ENCODE results near the gene DHX40. TPM values are rescaled to one million over a fixed set of nuclear protein-coding genes. Genes with fewer than 3 reads are reported as not detected.

Gene DHX40
- total and polyA plus RNA-seq, 2 experiments from 2014 or later = 12.5 to 43.8 TPM

DNA sequence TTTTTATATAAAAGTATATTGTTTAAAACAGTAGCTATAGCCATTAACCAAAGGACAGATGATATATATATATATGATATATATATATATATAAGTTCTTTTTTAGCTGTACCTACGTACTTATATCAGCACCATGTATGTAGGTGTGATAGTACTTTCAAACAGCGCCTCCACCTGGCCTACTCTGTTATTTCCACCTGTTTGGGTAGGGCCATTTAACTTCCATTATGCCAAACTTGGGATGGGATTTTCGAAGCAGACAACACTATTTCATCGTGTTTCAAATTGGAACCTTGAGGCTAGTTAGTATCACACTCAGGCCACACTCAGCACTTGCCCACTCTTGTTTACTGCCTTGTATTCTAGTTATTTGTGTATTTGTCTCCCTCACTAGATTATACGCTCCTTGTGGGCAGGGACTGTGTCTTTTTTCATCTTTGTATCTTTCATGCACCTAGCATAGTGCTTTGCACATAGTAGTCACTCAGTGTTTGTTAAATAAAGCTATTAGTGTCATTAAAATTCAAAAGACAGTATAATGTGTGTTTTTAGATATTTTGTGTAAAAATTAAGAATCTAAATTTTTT, 42.5 kb downstream of the DHX40 start:
- Histone ChIP-seq H3K36me3 (replicated peaks; ENCODE audit: insufficient read depth, low read depth) (no peaks in the 10 kb centered on the region), H3K9me3 (ENCODE audit: low read depth) (no peaks in the 10 kb centered on the region), H3K9me2 (replicated peaks; ENCODE audit: insufficient read depth) (no peaks in the 10 kb centered on the region), H4K20me1 (ENCODE audit: insufficient read depth, poor library complexity, severe bottlenecking) (no peaks in the 10 kb centered on the region), H3K4me2 (no peak overlapping the region), H3K4me1 (ENCODE audit: insufficient read depth) (no peaks in the 10 kb centered on the region), H2AFZ (no peak overlapping the region), H3K27ac (no peak overlapping the region), H3K79me2 (no peaks in the 10 kb centered on the region), H3K4me3 (no peak overlapping the region), H3K27me3 (no peaks in the 10 kb centered on the region)
- DNase-seq (ENCODE audit: low spot score) = peak; percentile 14
- TF ChIP-seq EZH2phosphoT487 (IDR thresholded peaks at IDR 0.05; ENCODE audit: low read depth, severe bottlenecking, unreplicated experiment) (no peak), EZH2 (IDR thresholded peaks at IDR 0.05; ENCODE audit: borderline replicate concordance) (no peak)
- TF ChIP-seq, protein P1, sequence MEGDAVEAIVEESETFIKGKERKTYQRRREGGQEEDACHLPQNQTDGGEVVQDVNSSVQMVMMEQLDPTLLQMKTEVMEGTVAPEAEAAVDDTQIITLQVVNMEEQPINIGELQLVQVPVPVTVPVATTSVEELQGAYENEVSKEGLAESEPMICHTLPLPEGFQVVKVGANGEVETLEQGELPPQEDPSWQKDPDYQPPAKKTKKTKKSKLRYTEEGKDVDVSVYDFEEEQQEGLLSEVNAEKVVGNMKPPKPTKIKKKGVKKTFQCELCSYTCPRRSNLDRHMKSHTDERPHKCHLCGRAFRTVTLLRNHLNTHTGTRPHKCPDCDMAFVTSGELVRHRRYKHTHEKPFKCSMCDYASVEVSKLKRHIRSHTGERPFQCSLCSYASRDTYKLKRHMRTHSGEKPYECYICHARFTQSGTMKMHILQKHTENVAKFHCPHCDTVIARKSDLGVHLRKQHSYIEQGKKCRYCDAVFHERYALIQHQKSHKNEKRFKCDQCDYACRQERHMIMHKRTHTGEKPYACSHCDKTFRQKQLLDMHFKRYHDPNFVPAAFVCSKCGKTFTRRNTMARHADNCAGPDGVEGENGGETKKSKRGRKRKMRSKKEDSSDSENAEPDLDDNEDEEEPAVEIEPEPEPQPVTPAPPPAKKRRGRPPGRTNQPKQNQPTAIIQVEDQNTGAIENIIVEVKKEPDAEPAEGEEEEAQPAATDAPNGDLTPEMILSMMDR (IDR thresholded peaks at IDR 0.05; ENCODE audit: poor library complexity) = peak; percentile 18
- WGBS (ENCODE audit: low lambda C conversion rate, missing lambda C conversion rate) = 94% methylated on average over 5 of the region's 5 CpGs

DNA sequence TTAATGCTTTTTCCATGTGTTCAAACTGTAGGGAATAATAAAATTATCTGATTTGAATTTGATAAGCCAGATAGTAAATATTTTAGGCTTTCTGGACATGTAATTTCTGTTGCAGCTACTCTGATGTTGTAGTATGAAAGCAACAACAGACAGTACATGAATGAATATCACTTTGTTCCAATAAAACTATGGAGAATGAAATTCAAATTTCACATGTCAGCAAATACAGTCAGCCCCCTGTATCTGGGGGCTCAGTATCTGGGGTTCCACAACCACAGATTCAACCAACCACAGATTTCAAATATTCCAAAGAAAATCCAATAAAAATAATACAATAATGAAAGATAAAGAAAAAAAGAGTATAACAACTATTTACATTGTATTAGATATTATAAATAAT, 46.1 kb downstream of the DHX40 start:
- Histone ChIP-seq H2AFZ (no peak overlapping the region), H4K20me1 (ENCODE audit: insufficient read depth, poor library complexity, severe bottlenecking) (no peaks in the 10 kb centered on the region), H3K27ac (no peak overlapping the region), H3K27me3 (no peaks in the 10 kb centered on the region), H3K4me2 (no peak overlapping the region), H3K36me3 (replicated peaks; ENCODE audit: insufficient read depth, low read depth) (no peaks in the 10 kb centered on the region), H3K4me3 (no peak overlapping the region), H3K9me3 (ENCODE audit: low read depth) (no peaks in the 10 kb centered on the region), H3K79me2 (no peaks in the 10 kb centered on the region), H3K4me1 (ENCODE audit: insufficient read depth) (peaks cover 4% of the 10 kb centered on the region), H3K9me2 (replicated peaks; ENCODE audit: insufficient read depth) (no peaks in the 10 kb centered on the region)
- TF ChIP-seq EZH2phosphoT487 (IDR thresholded peaks at IDR 0.05; ENCODE audit: low read depth, severe bottlenecking, unreplicated experiment) (no peak), EZH2 (IDR thresholded peaks at IDR 0.05; ENCODE audit: borderline replicate concordance) (no peak)
- TF ChIP-seq, protein P1 (IDR thresholded peaks at IDR 0.05; ENCODE audit: poor library complexity) = no peak
- no peak for DNase-seq (ENCODE audit: low spot score)

DNA sequence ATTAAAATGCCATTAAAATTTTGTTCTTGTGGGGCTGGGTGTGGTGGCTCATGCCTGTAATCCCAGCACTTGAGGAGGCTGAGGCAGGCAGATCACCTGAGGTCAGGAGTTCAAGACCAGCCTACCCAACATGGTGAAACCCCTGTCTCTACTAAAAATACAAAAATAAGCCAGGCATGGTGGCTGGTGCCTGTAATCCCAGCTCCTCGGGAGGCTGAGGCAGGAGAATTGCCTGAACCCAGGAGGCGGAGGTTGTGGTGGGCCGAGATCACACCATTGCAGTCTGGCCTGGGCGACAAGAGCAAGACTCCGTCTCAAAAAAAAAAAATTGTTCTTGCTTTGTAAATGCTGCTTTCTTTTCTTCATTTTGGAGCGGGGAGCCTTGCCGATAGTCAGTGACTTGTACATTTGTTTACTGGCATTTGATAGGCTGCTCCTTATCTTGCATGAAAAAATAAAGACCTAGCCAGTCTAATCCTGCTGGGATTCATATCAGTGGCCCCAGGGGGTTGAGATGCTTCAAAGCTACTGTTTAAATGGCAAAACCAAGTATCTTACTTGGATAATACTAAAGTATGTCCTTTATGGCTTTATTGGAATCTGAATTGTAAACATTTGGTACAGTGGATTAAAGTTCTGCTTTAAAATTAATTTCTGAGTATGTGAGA, 51.0 kb downstream of the DHX40 start:
- WGBS (ENCODE audit: low lambda C conversion rate, missing lambda C conversion rate) = 77% methylated on average over 7 of the region's 7 CpGs
- H3K27ac ChIP-seq = peak overlapping the region; percentile 31
- no peaks in the 10 kb centered on the region for H3K36me3 ChIP-seq (replicated peaks; ENCODE audit: insufficient read depth, low read depth)
- H3K79me2 ChIP-seq = peaks cover 27% of the 10 kb centered on the region
- DNase-seq (ENCODE audit: low spot score) = no peak
- H3K4me2 ChIP-seq = peak overlapping the region; percentile 86
- no peaks in the 10 kb centered on the region for H3K27me3 ChIP-seq
- H3K4me3 ChIP-seq = no peak overlapping the region
- TF ChIP-seq, protein P1 (IDR thresholded peaks at IDR 0.05; ENCODE audit: poor library complexity) = no peak
- TF ChIP-seq EZH2phosphoT487 (IDR thresholded peaks at IDR 0.05; ENCODE audit: low read depth, severe bottlenecking, unreplicated experiment) = no peak
- no peak for TF ChIP-seq EZH2 (IDR thresholded peaks at IDR 0.05; ENCODE audit: borderline replicate concordance)
- no peaks in the 10 kb centered on the region for H3K9me2 ChIP-seq (replicated peaks; ENCODE audit: insufficient read depth)
- peaks cover 19% of the 10 kb centered on the region for H3K4me1 ChIP-seq (ENCODE audit: insufficient read depth)
- no peak overlapping the region for H2AFZ ChIP-seq
- H4K20me1 ChIP-seq (ENCODE audit: insufficient read depth, poor library complexity, severe bottlenecking) = peaks cover 8% of the 10 kb centered on the region
- no peaks in the 10 kb centered on the region for H3K9me3 ChIP-seq (ENCODE audit: low read depth)
